Activated naive CD8-positive, alpha-beta T cell treated with anti-CD3 and anti-CD28 coated beads, Interleukin-2, amount 10 ng/mL, durations not matched to agents 7 days and 5 days (primary cell): ENCODE measurements around the gene REPS1. TPM values are rescaled to one million over a fixed set of nuclear protein-coding genes. Genes with fewer than 3 reads are reported as not detected.

ENCODE experiments used
- ATAC-seq: fragments of 150-1000 bp; cut with Tn5 transposase; one replicate; pipeline ENCODE4 v1.10.0; 2021; ENCODE audit warnings: low read depth, moderate library complexity
- POLR2A ChIA-PET: fragments of 350-600 bp; sonication (Branson Sonifier 250); formaldehyde crosslinking; loops from one replicate; lab custom pipeline; 2021; ENCODE audit warnings: antibody characterized with exemption; lab: Charles Lee
- DNase-seq: peaks from one replicate; pipeline ENCODE4 v3.0.0; 2021
- H3K27ac Mint-ChIP-seq: one replicate; pipeline ENCODE4 v1.8.0; 2022; ENCODE audit warnings: mild to moderate bottlenecking, mixed read lengths
- H3K27me3 Mint-ChIP-seq: one replicate; pipeline ENCODE4 v1.8.0; 2022; ENCODE audit warnings: mild to moderate bottlenecking, moderate library complexity, mixed read lengths
- H3K36me3 Mint-ChIP-seq: one replicate; pipeline ENCODE4 v1.8.0; 2021; ENCODE audit warnings: mild to moderate bottlenecking, mixed read lengths
- H3K4me1 Mint-ChIP-seq: one replicate; pipeline ENCODE4 v1.8.0; 2021; ENCODE audit warnings: mixed read lengths
- H3K4me3 Mint-ChIP-seq: one replicate; pipeline ENCODE4 v1.8.0; 2022; ENCODE audit warnings: mild to moderate bottlenecking, moderate library complexity, mixed read lengths
- H3K9me3 Mint-ChIP-seq: one replicate; pipeline ENCODE4 v1.8.0; 2021; ENCODE audit warnings: mixed read lengths
- total RNA-seq, 2 experiments: library from RNA; stranded (reverse); gene quantifications; one replicate each; pipeline ENCODE4 v1.2.3, GENCODE V29; 2021

Gene REPS1
- total RNA-seq, 2 experiments from 2014 or later: 50.5 to 51.3 TPM

- H3K4me1 Mint-ChIP-seq: no peaks in the 10 kb centered on the region
- no peak overlapping the region for H3K27ac Mint-ChIP-seq
- no peaks in the 10 kb centered on the region for H3K9me3 Mint-ChIP-seq
- no peak for ATAC-seq
- peaks cover 11% of the 10 kb centered on the region for H3K36me3 Mint-ChIP-seq
- H3K27me3 Mint-ChIP-seq: peaks cover 2% of the 10 kb centered on the region
- no peak overlapping the region for H3K4me3 Mint-ChIP-seq
- no peak for DNase-seq
- POLR2A ChIA-PET: no interaction called here
Measured at GRCh38 chr6:138920906-138921305, 67.1 kb downstream of the REPS1 start.

- ATAC-seq (no peak), DNase-seq (no peak)
- Mint-ChIP-seq H3K4me1 (no peaks in the 10 kb centered on the region), H3K27me3 (no peaks in the 10 kb centered on the region), H3K9me3 (no peaks in the 10 kb centered on the region), H3K4me3 (no peak overlapping the region), H3K27ac (no peak overlapping the region), H3K36me3 (peaks cover 33% of the 10 kb centered on the region)
- POLR2A ChIA-PET: no interaction called here
Measured at GRCh38 chr6:138914701-138915100, 73.4 kb downstream of the REPS1 start.

GRCh38 chr6:138912308-138912707 is 75.7 kb downstream of the REPS1 start:
- Mint-ChIP-seq H3K4me1 (no peaks in the 10 kb centered on the region), H3K4me3 (no peak overlapping the region), H3K27me3 (no peaks in the 10 kb centered on the region), H3K36me3 (peaks cover 37% of the 10 kb centered on the region), H3K27ac (no peak overlapping the region), H3K9me3 (no peaks in the 10 kb centered on the region)
- ATAC-seq: no peak
- POLR2A ChIA-PET: no interaction called here
- no peak for DNase-seq

- H3K4me3 Mint-ChIP-seq: no peak overlapping the region
- H3K4me1 Mint-ChIP-seq: no peaks in the 10 kb centered on the region
- DNase-seq: no peak
- ATAC-seq: no peak
- POLR2A ChIA-PET: no interaction called here
- no peak overlapping the region for H3K27ac Mint-ChIP-seq
- H3K9me3 Mint-ChIP-seq: no peaks in the 10 kb centered on the region
- H3K36me3 Mint-ChIP-seq: peaks cover 41% of the 10 kb centered on the region
- no peaks in the 10 kb centered on the region for H3K27me3 Mint-ChIP-seq
Measured at GRCh38 chr6:138909975-138910374, 78.1 kb downstream of the REPS1 start.

GRCh38 chr6:138909511-138909910 is 78.5 kb downstream of the REPS1 start:
- Mint-ChIP-seq H3K36me3 (peaks cover 40% of the 10 kb centered on the region), H3K9me3 (no peaks in the 10 kb centered on the region), H3K27ac (no peak overlapping the region), H3K4me1 (no peaks in the 10 kb centered on the region), H3K4me3 (no peak overlapping the region), H3K27me3 (no peaks in the 10 kb centered on the region)
- DNase-seq (no peak), ATAC-seq (no peak)
- POLR2A ChIA-PET: no interaction called here

- H3K4me1 Mint-ChIP-seq: no peaks in the 10 kb centered on the region
- no peak for DNase-seq
- ATAC-seq: no peak
- H3K27ac Mint-ChIP-seq: no peak overlapping the region
- POLR2A ChIA-PET: no interaction called here
- H3K9me3 Mint-ChIP-seq: no peaks in the 10 kb centered on the region
- no peak overlapping the region for H3K4me3 Mint-ChIP-seq
- H3K27me3 Mint-ChIP-seq: no peaks in the 10 kb centered on the region
- H3K36me3 Mint-ChIP-seq: peaks cover 34% of the 10 kb centered on the region
Measured at GRCh38 chr6:138907167-138907566, 80.9 kb downstream of the REPS1 start.

- Mint-ChIP-seq H3K36me3 (peaks cover 24% of the 10 kb centered on the region), H3K27me3 (no peaks in the 10 kb centered on the region), H3K9me3 (no peaks in the 10 kb centered on the region), H3K27ac (no peak overlapping the region), H3K4me1 (no peaks in the 10 kb centered on the region), H3K4me3 (no peak overlapping the region)
- POLR2A ChIA-PET: no interaction called here
- DNase-seq: no peak
- ATAC-seq: no peak
Measured at GRCh38 chr6:138897031-138897430, 91.0 kb downstream of the REPS1 start.

GRCh38 chr6:138896104-138896756 is 91.8 kb downstream of the REPS1 start:
- no peak for DNase-seq
- POLR2A ChIA-PET: interaction anchor here (0.7 kb wide), 1 partner anchor 79 kb away, joined by 3 read pairs; no protein-coding TSS in a partner anchor

GRCh38 chr6:138891255-138891986 is 96.6 kb downstream of the REPS1 start:
- ATAC-seq: no peak
- Mint-ChIP-seq H3K4me3 (no peak overlapping the region), H3K27ac (no peak overlapping the region), H3K9me3 (no peaks in the 10 kb centered on the region), H3K36me3 (peaks cover 3% of the 10 kb centered on the region), H3K27me3 (no peaks in the 10 kb centered on the region), H3K4me1 (no peaks in the 10 kb centered on the region)
- no peak for DNase-seq
- POLR2A ChIA-PET: no interaction called here

More at GRCh38 chr6:138896104-138896756, 91.8 kb downstream of the REPS1 start:
- Mint-ChIP-seq H3K27ac (no peak overlapping the region), H3K4me1 (no peaks in the 10 kb centered on the region), H3K4me3 (no peak overlapping the region), H3K27me3 (no peaks in the 10 kb centered on the region), H3K36me3 (peaks cover 23% of the 10 kb centered on the region), H3K9me3 (no peaks in the 10 kb centered on the region)
- ATAC-seq: no peak

- H3K27me3 Mint-ChIP-seq: no peaks in the 10 kb centered on the region
- H3K4me3 Mint-ChIP-seq: no peak overlapping the region
- ATAC-seq (no peak), DNase-seq (no peak)
- peaks cover 3% of the 10 kb centered on the region for H3K36me3 Mint-ChIP-seq
- no peaks in the 10 kb centered on the region for H3K9me3 Mint-ChIP-seq
- H3K4me1 Mint-ChIP-seq: no peaks in the 10 kb centered on the region
- H3K27ac Mint-ChIP-seq: no peak overlapping the region
- POLR2A ChIA-PET: interaction anchor here (0.6 kb wide), 1 partner anchor 1484 kb away, joined by 3 read pairs; no protein-coding TSS in a partner anchor
Measured at GRCh38 chr6:138885156-138885819, 102.8 kb downstream of the REPS1 start.

- H3K27me3 Mint-ChIP-seq: peaks cover 4% of the 10 kb centered on the region
- H3K27ac Mint-ChIP-seq: no peak overlapping the region
- no peak overlapping the region for H3K4me3 Mint-ChIP-seq
- H3K4me1 Mint-ChIP-seq: no peaks in the 10 kb centered on the region
- ATAC-seq (no peak), DNase-seq (no peak)
- POLR2A ChIA-PET: no interaction called here
- H3K36me3 Mint-ChIP-seq: peaks cover 2% of the 10 kb centered on the region
- H3K9me3 Mint-ChIP-seq: no peaks in the 10 kb centered on the region
Measured at GRCh38 chr6:138882369-138883017, 105.6 kb downstream of the REPS1 start.

- POLR2A ChIA-PET: no interaction called here
- H3K27me3 Mint-ChIP-seq: no peaks in the 10 kb centered on the region
- H3K27ac Mint-ChIP-seq: no peak overlapping the region
- H3K4me3 Mint-ChIP-seq: no peak overlapping the region
- no peaks in the 10 kb centered on the region for H3K9me3 Mint-ChIP-seq
- DNase-seq (no peak), ATAC-seq (no peak)
- H3K4me1 Mint-ChIP-seq: no peaks in the 10 kb centered on the region
- no peaks in the 10 kb centered on the region for H3K36me3 Mint-ChIP-seq
Measured at GRCh38 chr6:138873191-138873590, 114.9 kb downstream of the REPS1 start.

GRCh38 chr6:138869398-138869797 is 118.7 kb downstream of the REPS1 start:
- Mint-ChIP-seq H3K4me3 (no peak overlapping the region), H3K9me3 (no peaks in the 10 kb centered on the region), H3K27me3 (no peaks in the 10 kb centered on the region), H3K4me1 (no peaks in the 10 kb centered on the region), H3K27ac (no peak overlapping the region), H3K36me3 (no peaks in the 10 kb centered on the region)
- POLR2A ChIA-PET: no interaction called here
- DNase-seq (no peak), ATAC-seq (no peak)
